Uterus (tissue), 4 donors: ENCODE results near the gene SLC25A21. TPM values are rescaled to one million over a fixed set of nuclear protein-coding genes. Genes with fewer than 3 reads are reported as not detected.
"Not testable (repeated sequence)": the region's sequence is repeated elsewhere in the genome, so short reads cannot be mapped to it uniquely, and the experiment has no call there.

Source experiments
- DNase-seq, 2 donors: peaks; one replicate each; pipeline ENCODE4 v3.0.0-alpha.2; 2019 to 2020
- H3K27ac ChIP-seq, 2 donors: fragments of 200-600 bp; sonication (generic); 1 replicate in 1 of 2; 2 replicates in 1 of 2; pipeline ENCODE4 v1.5.1; 2016 to 2018
- H3K27me3 ChIP-seq, 2 donors: fragments of 200-600 bp; sonication (generic); one replicate each; pipeline ENCODE4 v1.5.1; 2018 to 2019; ENCODE audit warnings: control low read depth in 1 of 2
- H3K36me3 ChIP-seq, 2 donors: fragments of 200-600 bp; sonication (generic); one replicate each; pipeline ENCODE4 v1.5.1; 2019; ENCODE audit warnings: control low read depth in 1 of 2
- H3K4me1 ChIP-seq, 2 donors: fragments of 200-600 bp; sonication (generic); one replicate each; pipeline ENCODE4 v1.5.1; 2018 to 2019; ENCODE audit warnings: control low read depth in 1 of 2
- H3K4me3 ChIP-seq, 2 donors: fragments of 200-600 bp; sonication (generic); 1 replicate in 1 of 2; 2 replicates in 1 of 2; pipeline ENCODE4 v1.5.1; 2018 to 2019; ENCODE audit warnings: mild to moderate bottlenecking in 1 of 2
- H3K9me3 ChIP-seq, 2 donors: fragments of 200-600 bp; sonication (generic); one replicate each; pipeline ENCODE4 v1.5.1; 2019; ENCODE audit warnings: control low read depth in 1 of 2
- CTCF ChIP-seq, 4 experiments: fragments of 200-600 bp in 2 of 4; fragments of 450-650 bp in 2 of 4; sonication (generic) in 2 of 4; IDR thresholded peaks; one replicate each; pipeline ENCODE4 v1.5.1; 2016 to 2019; ENCODE audit warnings: antibody characterized with exemption in 4 of 4, mild to moderate bottlenecking in 2 of 4, moderate library complexity in 1 of 4
- POLR2A ChIP-seq, 2 donors: fragments of 450-650 bp; IDR thresholded peaks; one replicate each; pipeline ENCODE4 v1.6.1; 2016; ENCODE audit warnings: antibody characterized with exemption in 2 of 2, mild to moderate bottlenecking in 1 of 2, moderate library complexity in 1 of 2
- intact Hi-C: fragments of 100-400 bp; cut with DNase I; formaldehyde crosslinking; loops from one replicate; pipeline ENCODE4 v1.15.1; 2023; ENCODE audit warnings: low total_unique reads
- total RNA-seq, 4 donors: library from RNA; depleted of rRNA in 3 of 4; stranded (reverse); fragments of >200 nt in 3 of 4; gene quantifications; one replicate each; pipeline versions ENCODE4 v1.1.0 to v1.2.4, GENCODE V29; 2014 to 2023
- donor health status: DM: yes; HTN: yes; CAD: no.

Gene SLC25A21
- total RNA-seq, 4 donors from 2014 or later, result under 0.01 to 3.0 (median 2.0) TPM; not detected in 1

DNA sequence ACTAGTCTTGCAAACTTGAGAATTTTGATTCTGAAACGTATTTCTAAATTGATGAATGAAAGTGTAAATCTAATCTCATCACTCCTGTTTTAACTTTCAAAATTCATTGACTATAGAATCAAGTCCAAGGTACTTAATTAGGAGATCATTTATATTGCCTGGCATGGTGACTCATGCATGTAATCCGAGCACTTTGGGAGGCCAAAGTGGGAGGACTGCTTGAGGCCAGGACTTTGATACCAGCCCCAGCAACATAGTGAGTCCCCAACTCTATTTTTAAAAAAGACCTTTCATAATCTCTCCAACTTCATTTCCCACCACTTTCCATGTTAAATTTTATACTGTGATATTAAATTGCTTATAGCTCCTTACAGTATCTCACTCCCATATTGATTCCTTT, 22.3 kb upstream of the SLC25A21 start:
- H3K36me3 ChIP-seq, result no peaks in the 10 kb centered on the region
- no peaks in the 10 kb centered on the region for H3K27me3 ChIP-seq
- no peak for DNase-seq
- no peak overlapping the region for H3K4me3 ChIP-seq
- TF ChIP-seq POLR2A (IDR thresholded peaks at IDR 0.05) (no peak), CTCF (IDR thresholded peaks at IDR 0.05) (no peak)
- no peaks in the 10 kb centered on the region for H3K9me3 ChIP-seq
- no peaks in the 10 kb centered on the region for H3K4me1 ChIP-seq
- H3K27ac ChIP-seq, result no peak overlapping the region
- intact Hi-C loops, result no loop called here

DNA sequence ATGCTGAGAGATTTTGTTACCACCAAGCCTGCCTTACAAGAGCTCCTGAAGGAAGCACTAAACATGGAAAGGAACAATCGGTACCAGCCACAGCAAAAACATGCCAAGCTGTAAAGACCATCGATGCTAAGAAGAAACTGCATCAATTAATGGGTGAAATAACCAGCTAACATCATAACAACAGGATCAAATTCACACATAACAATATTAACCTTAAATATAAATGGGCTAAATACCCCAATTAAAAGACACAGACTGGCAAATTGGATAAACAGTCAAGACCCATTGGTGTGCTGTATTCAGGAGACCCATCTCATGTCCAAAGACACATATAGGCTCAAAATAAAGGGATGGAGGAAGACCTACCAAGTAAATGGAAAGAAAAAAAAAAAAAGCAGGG, 17.3 kb upstream of the SLC25A21 start:
- H3K9me3 ChIP-seq, H3K27me3 ChIP-seq, intact Hi-C loops: not testable (repeated sequence)

GRCh38 chr14:37187840-37188577, 15.6 kb upstream of the SLC25A21 start:
- H3K4me1 ChIP-seq, intact Hi-C loops: not testable (repeated sequence)

More for the DNA sequence above, 17.3 kb upstream of the SLC25A21 start:
- not testable (repeated sequence) for H3K36me3 ChIP-seq, DNase-seq, H3K27ac ChIP-seq, H3K4me3 ChIP-seq, H3K4me1 ChIP-seq

GRCh38 chr14:37187294-37187693, 14.9 kb upstream of the SLC25A21 start:
- Histone ChIP-seq H3K36me3 (no peaks in the 10 kb centered on the region), H3K9me3 (no peaks in the 10 kb centered on the region), H3K27ac (no peak overlapping the region), H3K4me3 (no peak overlapping the region), H3K27me3 (no peaks in the 10 kb centered on the region), H3K4me1 (no peaks in the 10 kb centered on the region)
- DNase-seq, result no peak
- intact Hi-C loops, result no loop called here
- TF ChIP-seq CTCF (IDR thresholded peaks at IDR 0.05), result no peak
- no peak for TF ChIP-seq POLR2A (IDR thresholded peaks at IDR 0.05)

More at GRCh38 chr14:37187840-37188577, 15.6 kb upstream of the SLC25A21 start:
- not testable (repeated sequence) for DNase-seq, H3K36me3 ChIP-seq, H3K9me3 ChIP-seq, H3K27ac ChIP-seq, H3K27me3 ChIP-seq, H3K4me3 ChIP-seq

DNA sequence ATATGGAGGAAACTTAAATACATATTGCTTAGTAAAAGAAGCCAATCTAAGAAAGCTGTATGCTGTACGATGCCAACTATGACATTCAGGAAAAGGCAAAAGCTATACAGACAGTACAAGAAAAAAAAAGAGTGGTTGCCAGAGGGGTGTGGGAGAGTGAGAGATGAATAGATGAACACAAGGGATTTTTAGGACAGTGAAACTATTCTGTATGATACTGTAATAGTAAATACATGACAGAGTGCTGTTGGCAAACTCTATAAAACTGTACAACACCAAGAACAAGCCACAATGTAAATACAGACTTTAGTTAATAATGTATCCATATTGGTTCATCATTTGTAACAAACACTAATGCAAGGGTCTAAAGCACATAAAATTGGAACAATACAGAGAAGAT, 14.5 kb upstream of the SLC25A21 start:
- TF ChIP-seq POLR2A (IDR thresholded peaks at IDR 0.05), result no peak
- no peak overlapping the region for H3K27ac ChIP-seq
- no peaks in the 10 kb centered on the region for H3K9me3 ChIP-seq
- no peak overlapping the region for H3K4me3 ChIP-seq
- H3K27me3 ChIP-seq, result no peaks in the 10 kb centered on the region
- H3K36me3 ChIP-seq, result no peaks in the 10 kb centered on the region
- intact Hi-C loops, result no loop called here
- no peak for DNase-seq
- no peaks in the 10 kb centered on the region for H3K4me1 ChIP-seq

DNA sequence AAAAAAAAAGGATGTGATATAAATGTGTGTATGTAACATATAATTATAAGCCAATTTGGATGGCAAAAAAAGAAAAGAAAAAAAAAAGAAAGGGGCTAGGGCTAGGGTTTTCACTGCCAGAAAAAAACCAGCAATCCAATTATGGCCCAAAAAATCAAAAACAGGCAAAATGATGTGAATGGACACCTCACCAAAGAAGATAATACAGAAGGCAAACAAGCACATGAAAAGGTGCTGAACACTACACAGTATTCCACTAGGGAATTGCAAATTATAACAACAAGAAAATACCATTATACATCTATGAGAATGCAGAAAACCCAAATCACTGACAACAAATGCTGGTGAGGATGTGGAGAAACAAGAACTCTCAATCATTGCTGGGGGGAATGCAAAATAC, 13.3 kb upstream of the SLC25A21 start:
- no peak for TF ChIP-seq POLR2A (IDR thresholded peaks at IDR 0.05)
- no peak for TF ChIP-seq CTCF (IDR thresholded peaks at IDR 0.05)
- Histone ChIP-seq H3K36me3 (no peaks in the 10 kb centered on the region), H3K4me3 (no peak overlapping the region), H3K27me3 (no peaks in the 10 kb centered on the region), H3K4me1 (no peaks in the 10 kb centered on the region), H3K9me3 (no peaks in the 10 kb centered on the region), H3K27ac (no peak overlapping the region)
- no peak for DNase-seq
- intact Hi-C loops, result no loop called here

DNA sequence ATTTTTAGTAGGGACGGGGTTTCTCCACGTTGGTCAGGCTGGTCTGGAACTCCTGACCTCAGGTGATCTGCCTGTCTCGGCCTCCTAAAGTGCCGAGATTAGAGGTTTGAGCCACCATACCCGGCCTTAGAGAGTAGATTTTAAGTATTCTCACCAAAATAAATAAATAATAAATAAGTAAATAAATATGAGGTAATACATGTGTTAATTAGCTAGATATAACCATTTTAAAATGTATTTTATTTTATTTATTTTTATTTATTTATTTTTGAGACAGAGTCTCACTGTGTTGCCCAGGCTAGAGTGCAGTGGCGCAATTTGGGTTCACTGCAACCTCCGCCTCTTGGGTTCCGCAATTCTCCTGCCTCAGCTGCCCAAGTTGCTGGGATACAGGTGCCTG, 12.1 kb upstream of the SLC25A21 start:
- H3K4me1 ChIP-seq, intact Hi-C loops, H3K27me3 ChIP-seq, H3K27ac ChIP-seq, H3K9me3 ChIP-seq, H3K4me3 ChIP-seq, DNase-seq, H3K36me3 ChIP-seq: not testable (repeated sequence)
